HepG2 (cell line): Measurements from ENCODE around the gene ITCH. TPM values are rescaled to one million over a fixed set of nuclear protein-coding genes. Genes with fewer than 3 reads are reported as not detected.

Experiments
- BCL3 ChIP-seq: sonication (generic); formaldehyde crosslinking; IDR thresholded peaks from 2 replicates; pipeline ENCODE4 v1.5.1; 2020; ENCODE audit warnings: mild to moderate bottlenecking, missing genetic modification reagents, moderate library complexity
- BCL6 ChIP-seq: IDR thresholded peaks from 2 replicates; pipeline ENCODE4 v1.6.1; 2016; ENCODE audit warnings: missing genetic modification reagents, missing compliant biosample characterization
- CBX5 ChIP-seq: sonication (generic); formaldehyde crosslinking; IDR thresholded peaks from 2 replicates; pipeline ENCODE4 v1.4.0; 2020; ENCODE audit warnings: missing genetic modification reagents, borderline replicate concordance
- DMAP1 ChIP-seq: IDR thresholded peaks from 2 replicates; pipeline ENCODE4 v1.6.1; 2016
- DRAP1 ChIP-seq: IDR thresholded peaks from 2 replicates; pipeline ENCODE4 v1.6.1; 2016; ENCODE audit warnings: missing genetic modification reagents, missing compliant biosample characterization
- FOXC1 ChIP-seq: sonication (generic); formaldehyde crosslinking; IDR thresholded peaks from 2 replicates; pipeline ENCODE4 v1.8.0; 2022; ENCODE audit warnings: mild to moderate bottlenecking, missing genetic modification reagents, borderline replicate concordance
- NR1H2 ChIP-seq: sonication (generic); formaldehyde crosslinking; IDR thresholded peaks from 2 replicates; pipeline ENCODE4 v1.8.1; 2022; ENCODE audit warnings: low read depth, missing genetic modification reagents, borderline replicate concordance
- RFXANK ChIP-seq: IDR thresholded peaks from 2 replicates; pipeline ENCODE4 v1.6.1; 2016
- RXRA ChIP-seq: sonication (generic); formaldehyde crosslinking; IDR thresholded peaks from 2 replicates; pipeline ENCODE4 v1.5.1; 2020; ENCODE audit warnings: missing genetic modification reagents
- SALL2 ChIP-seq: sonication (generic); formaldehyde crosslinking; IDR thresholded peaks from 2 replicates; pipeline ENCODE4 v1.8.1; 2023; ENCODE audit warnings: mild to moderate bottlenecking, missing genetic modification reagents, inconsistent platforms
- SOX6 ChIP-seq, 2 experiments: fragments of 450-650 bp in 1 of 2; sonication (generic) in 1 of 2; formaldehyde crosslinking in 1 of 2; IDR thresholded peaks; 2 replicates each; pipeline versions ENCODE4 v1.4.0 to v1.6.1; 2017 to 2020; ENCODE audit warnings: antibody characterized with exemption in 1 of 2, mild to moderate bottlenecking in 1 of 2, missing genetic modification reagents in 1 of 2
- SP4 ChIP-seq: sonication (generic); formaldehyde crosslinking; IDR thresholded peaks from 2 replicates; pipeline ENCODE4 v1.8.1; 2023; ENCODE audit warnings: mild to moderate bottlenecking, missing genetic modification reagents
- SRSF1 ChIP-seq: fragments of 200-400 bp; formaldehyde crosslinking; optimal IDR thresholded peaks from 2 replicates; pipeline ENCODE3; 2017; ENCODE audit warnings: mild to moderate bottlenecking, low read depth, low read length, moderate library complexity
- TEF ChIP-seq: sonication (generic); formaldehyde crosslinking; IDR thresholded peaks from 2 replicates; pipeline ENCODE4 v1.5.0; 2020; ENCODE audit warnings: missing genetic modification reagents
- ZBTB33 ChIP-seq: sonication (generic); formaldehyde crosslinking; IDR thresholded peaks from 2 replicates; pipeline ENCODE4 v1.4.0; 2020; ENCODE audit warnings: missing genetic modification reagents
- ZBTB44 ChIP-seq: sonication (generic); formaldehyde crosslinking; IDR thresholded peaks from 2 replicates; pipeline ENCODE4 v1.4.0; 2020; ENCODE audit warnings: missing genetic modification reagents
- ZC3H4 ChIP-seq: sonication (generic); formaldehyde crosslinking; IDR thresholded peaks from 2 replicates; pipeline ENCODE4 v1.4.0; 2020; ENCODE audit warnings: missing genetic modification reagents, borderline replicate concordance
- ZFP36 ChIP-seq: fragments of 150-350 bp; IDR thresholded peaks from 2 replicates; pipeline ENCODE4 v1.6.1; 2018; ENCODE audit warnings: borderline replicate concordance, low read length, low read depth; ENCODE audit not compliant: partially characterized antibody
- ZNF468 ChIP-seq: sonication (generic); formaldehyde crosslinking; IDR thresholded peaks from 2 replicates; pipeline ENCODE4 v1.8.0; 2022; ENCODE audit warnings: mild to moderate bottlenecking, moderate library complexity, missing genetic modification reagents
- ZNF562 ChIP-seq: sonication (generic); formaldehyde crosslinking; IDR thresholded peaks from 2 replicates; pipeline ENCODE4 v1.8.0; 2022; ENCODE audit warnings: missing genetic modification reagents, borderline replicate concordance
- ZNF83 ChIP-seq: sonication (generic); formaldehyde crosslinking; IDR thresholded peaks from 2 replicates; pipeline ENCODE4 v1.4.0; 2020; ENCODE audit warnings: missing genetic modification reagents, mild to moderate bottlenecking, borderline replicate concordance
- polyA plus RNA-seq, 8 experiments: library from polyadenylated mRNA; depleted of rRNA in 3 of 8; stranded (reverse) in 7 of 8; unstranded in 1 of 8; fragments of >200 nt; fragmentation: Illumina TruSeq in 4 of 8; extraction: Trizol in 4 of 8; gene quantifications; 2 replicates each; pipeline versions ENCODE4 v1.2.1 to v1.2.3, GENCODE V29; 2011 to 2016; ENCODE audit warnings: low read depth in 4 of 8, missing spikeins in 1 of 8, mixed read lengths in 1 of 8; ENCODE audit not compliant: insufficient read depth in 1 of 8
- total RNA-seq, 5 experiments: library from RNA; depleted of rRNA; stranded (reverse); fragments of >200 nt; fragmentation: Illumina TruSeq; extraction: Trizol; gene quantifications; 2 replicates each; pipeline ENCODE4 v1.2.3, GENCODE V29; 2016; ENCODE audit warnings: low read depth in 1 of 5
- TF ChIP-seq, protein P1 (sequence below): sonication (generic); formaldehyde crosslinking; IDR thresholded peaks from 2 replicates; pipeline ENCODE4 v1.5.0; 2020; ENCODE audit warnings: missing genetic modification reagents

Gene ITCH
- total and polyA plus RNA-seq, 2 of the 13 experiments (the other 11 are each of a cell fraction or from before 2014, with no cell fraction given) = 20.5 to 112 TPM

GRCh38 chr20:34522969-34523871 is 160.1 kb downstream of the ITCH start (continued):
- TF ChIP-seq SOX6 (IDR thresholded peaks at IDR 0.05) (no peak), SOX6 (CRISPR knock-in tag; IDR thresholded peaks at IDR 0.05) (peak; percentile 73), BCL3 (CRISPR knock-in tag) (no peak; the same call in 1 of the 2 replicates), RFXANK (CRISPR knock-in tag) (no peak), BCL6 (CRISPR knock-in tag) (no peak), DMAP1 (CRISPR knock-in tag) (no peak), ZNF83 (no peak; the same call in 1 of the 2 replicates), FOXC1 (CRISPR knock-in tag) (no peak), SALL2 (CRISPR knock-in tag) (peak; percentile 61; the same call in 1 of the 2 replicates), SRSF1 (no peak), ZFP36 (no peak), RXRA (CRISPR knock-in tag) (peak; percentile 68; the same call in 1 of the 2 replicates), CBX5 (peak; percentile 73; the same call in 1 of the 2 replicates), ZBTB33 (CRISPR knock-in tag) (peak; percentile 60; the same call in 1 of the 2 replicates), ZNF468 (CRISPR knock-in tag) (no peak), ZC3H4 (CRISPR knock-in tag) (no peak), SP4 (CRISPR knock-in tag) (peak; percentile 63; the same call in 1 of the 2 replicates), DRAP1 (peak; percentile 33; the same call in 1 of the 2 replicates), ZNF562 (CRISPR knock-in tag) (no peak), TEF (CRISPR knock-in tag) (no peak), NR1H2 (no peak), ZBTB44 (no peak)
- TF ChIP-seq, protein P1, sequence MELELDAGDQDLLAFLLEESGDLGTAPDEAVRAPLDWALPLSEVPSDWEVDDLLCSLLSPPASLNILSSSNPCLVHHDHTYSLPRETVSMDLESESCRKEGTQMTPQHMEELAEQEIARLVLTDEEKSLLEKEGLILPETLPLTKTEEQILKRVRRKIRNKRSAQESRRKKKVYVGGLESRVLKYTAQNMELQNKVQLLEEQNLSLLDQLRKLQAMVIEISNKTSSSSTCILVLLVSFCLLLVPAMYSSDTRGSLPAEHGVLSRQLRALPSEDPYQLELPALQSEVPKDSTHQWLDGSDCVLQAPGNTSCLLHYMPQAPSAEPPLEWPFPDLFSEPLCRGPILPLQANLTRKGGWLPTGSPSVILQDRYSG (CRISPR knock-in tag) = no peak
